ENCODE results near the gene MMP25. TPM values are rescaled to one million over a fixed set of nuclear protein-coding genes. Genes with fewer than 3 reads are reported as not detected.

MMP25 gene
- total RNA-seq, 2 experiments from 2014 or later, result 0.42 to 0.80 TPM

DNA sequence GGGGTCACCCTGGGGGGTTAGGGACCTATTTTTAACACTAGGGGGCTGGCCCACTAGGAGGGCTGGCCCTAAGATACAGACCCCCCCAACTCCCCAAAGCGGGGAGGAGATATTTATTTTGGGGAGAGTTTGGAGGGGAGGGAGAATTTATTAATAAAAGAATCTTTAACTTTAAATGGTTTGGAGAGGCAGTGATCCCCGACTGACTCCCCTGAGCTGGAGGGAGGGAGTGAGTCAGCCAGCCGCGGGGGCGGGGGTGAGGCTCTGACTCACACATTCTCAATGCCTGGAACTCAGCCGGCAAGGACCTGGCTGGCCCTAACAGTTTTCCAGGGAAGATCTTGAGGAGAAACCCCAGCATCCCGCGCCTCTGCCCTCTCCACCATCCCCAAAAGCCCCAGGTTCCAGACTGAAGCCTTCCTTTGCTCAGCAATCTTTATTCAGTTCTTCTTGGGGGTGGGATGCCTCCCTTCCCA is 24.1 kb upstream of the MMP25 start:
- TF ChIP-seq, protein P1, sequence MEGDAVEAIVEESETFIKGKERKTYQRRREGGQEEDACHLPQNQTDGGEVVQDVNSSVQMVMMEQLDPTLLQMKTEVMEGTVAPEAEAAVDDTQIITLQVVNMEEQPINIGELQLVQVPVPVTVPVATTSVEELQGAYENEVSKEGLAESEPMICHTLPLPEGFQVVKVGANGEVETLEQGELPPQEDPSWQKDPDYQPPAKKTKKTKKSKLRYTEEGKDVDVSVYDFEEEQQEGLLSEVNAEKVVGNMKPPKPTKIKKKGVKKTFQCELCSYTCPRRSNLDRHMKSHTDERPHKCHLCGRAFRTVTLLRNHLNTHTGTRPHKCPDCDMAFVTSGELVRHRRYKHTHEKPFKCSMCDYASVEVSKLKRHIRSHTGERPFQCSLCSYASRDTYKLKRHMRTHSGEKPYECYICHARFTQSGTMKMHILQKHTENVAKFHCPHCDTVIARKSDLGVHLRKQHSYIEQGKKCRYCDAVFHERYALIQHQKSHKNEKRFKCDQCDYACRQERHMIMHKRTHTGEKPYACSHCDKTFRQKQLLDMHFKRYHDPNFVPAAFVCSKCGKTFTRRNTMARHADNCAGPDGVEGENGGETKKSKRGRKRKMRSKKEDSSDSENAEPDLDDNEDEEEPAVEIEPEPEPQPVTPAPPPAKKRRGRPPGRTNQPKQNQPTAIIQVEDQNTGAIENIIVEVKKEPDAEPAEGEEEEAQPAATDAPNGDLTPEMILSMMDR (IDR thresholded peaks at IDR 0.05), result no peak
- H3K4me1 Mint-ChIP-seq (ENCODE audit: low read depth), result peaks cover 49% of the 10 kb centered on the region
- peak overlapping the region; percentile 66 for H3K4me3 Mint-ChIP-seq
- Histone ChIP-seq H3K27ac (ENCODE audit: low read depth in 1 of 2, low read length in 2 of 2) (peak overlapping the region; percentile 35 to 80), H3K9me3 (ENCODE audit: control insufficient read depth in 1 of 2, insufficient read depth in 1 of 2, low read length in 2 of 2) (no peaks in the 10 kb centered on the region), H3K36me3 (ENCODE audit: insufficient read depth, low read length) (peaks cover 17% of the 10 kb centered on the region), H3K4me1 (ENCODE audit: insufficient read depth, low read length) (peaks cover 77% of the 10 kb centered on the region), H3K27me3 (ENCODE audit: control insufficient read depth in 1 of 2, insufficient read depth in 2 of 2, low read length in 2 of 2) (peaks cover 2 to 3% of the 10 kb centered on the region in 2 experiments), H3K4me3 (ENCODE audit: low read length) (no peak overlapping the region)
- intact Hi-C loops (cut with DNase I, micrococcal nuclease), result loop anchor here in 1 of 2 experiments (10.0 kb wide), 1 partner anchor 433 kb away; no protein-coding TSS in a partner anchor
- peak; percentile 18 for ATAC-seq (ENCODE audit: poor library complexity)
- DNase-seq, result peak in 13 of 14 experiments; percentile 64 to 90 (median 81)
- H3K27ac Mint-ChIP-seq, result peak overlapping the region; percentile 78
- H3K36me3 Mint-ChIP-seq (ENCODE audit: low read depth), result peaks cover 19% of the 10 kb centered on the region
- POLR2A ChIA-PET, result interaction anchor here (0.7 to 3.3 kb wide), 9 partner anchors 8 to 379 kb away, joined by 3 to 24 read pairs (median 5); partner anchors contain the start of genes ZNF174 and ZSCAN32
- no peaks in the 10 kb centered on the region for H3K27me3 Mint-ChIP-seq
- CTCF ChIA-PET, result interaction anchor here (1.4 to 5.4 kb wide), 7 partner anchors 9 to 107 kb away, joined by 3 to 38 read pairs (median 6); no protein-coding TSS in a partner anchor
- no peaks in the 10 kb centered on the region for H3K9me3 Mint-ChIP-seq

DNA sequence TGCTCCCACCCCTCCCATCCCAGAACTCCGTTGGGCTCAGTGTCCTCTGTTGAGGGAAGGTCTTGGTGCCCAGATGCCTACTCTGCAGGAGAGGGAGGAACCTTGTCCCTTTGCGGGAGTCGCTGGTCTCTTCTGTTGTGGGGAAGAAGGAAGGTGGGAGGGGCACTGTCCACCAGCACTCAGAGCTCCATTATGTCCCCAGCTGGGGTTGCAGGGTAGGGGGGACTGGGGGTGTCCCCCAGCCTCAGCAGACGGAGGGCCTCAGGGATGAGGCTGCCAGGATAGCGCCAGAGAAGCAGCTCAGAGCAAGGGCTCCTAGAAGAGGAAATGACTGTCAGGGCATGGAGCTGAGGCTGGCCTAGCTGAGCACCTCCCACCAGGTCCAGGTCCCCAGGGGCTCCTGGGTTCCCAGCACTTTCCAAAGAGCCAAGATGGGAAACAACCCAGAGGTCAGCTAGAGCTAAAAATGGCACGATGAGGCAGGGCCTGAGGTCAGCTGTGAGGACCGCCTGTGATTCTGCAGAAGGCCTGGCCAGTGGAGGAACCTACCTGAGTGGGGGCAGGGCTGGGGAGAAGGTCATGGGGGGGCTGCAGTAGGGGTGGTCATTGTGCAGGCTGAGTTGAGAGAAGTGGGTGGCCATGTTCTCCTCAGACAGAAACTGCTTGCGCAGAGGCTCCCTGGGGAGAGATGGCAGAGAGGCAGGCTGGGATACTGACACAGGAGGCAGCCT is 23.5 kb upstream of the MMP25 start:
- peaks cover 49% of the 10 kb centered on the region for H3K4me1 Mint-ChIP-seq (ENCODE audit: low read depth)
- POLR2A ChIA-PET, result interaction anchor here (0.6 to 2.3 kb wide), 10 partner anchors 9 to 378 kb away, joined by 3 to 8 read pairs (median 4); partner anchors contain the start of genes ZNF174, ZNF213 and ZSCAN32

GRCh38 chr16:3023415-3023668 is 23.0 kb upstream of the MMP25 start:
- ATAC-seq (ENCODE audit: poor library complexity) (no peak), DNase-seq (peak in 2 of 14 experiments; percentile 38 to 52)
- H3K4me3 Mint-ChIP-seq, result peak overlapping the region; percentile 66
- Histone ChIP-seq H3K4me1 (ENCODE audit: insufficient read depth, low read length) (peaks cover 74% of the 10 kb centered on the region), H3K9me3 (ENCODE audit: control insufficient read depth in 1 of 2, insufficient read depth in 1 of 2, low read length in 2 of 2) (no peaks in the 10 kb centered on the region), H3K27ac (ENCODE audit: low read depth in 1 of 2, low read length in 2 of 2) (peak overlapping the region; percentile 80 to 96), H3K36me3 (ENCODE audit: insufficient read depth, low read length) (peaks cover 20% of the 10 kb centered on the region), H3K4me3 (ENCODE audit: low read length) (peak overlapping the region; percentile 78), H3K27me3 (ENCODE audit: control insufficient read depth in 1 of 2, insufficient read depth in 2 of 2, low read length in 2 of 2) (no peaks in the 10 kb centered on the region)
- ChIA-PET CTCF (interaction anchor here (1.4 to 5.4 kb wide), 4 partner anchors 8 to 106 kb away, joined by 6 to 38 read pairs (median 21); no protein-coding TSS in a partner anchor), POLR2A (interaction anchor here (0.6 to 2.3 kb wide), 8 partner anchors 8 to 378 kb away, joined by 4 to 8 read pairs (median 4); partner anchors contain the start of genes ZNF174, ZNF213 and ZSCAN32)
- TF ChIP-seq, protein P1 (IDR thresholded peaks at IDR 0.05), result no peak
- H3K27me3 Mint-ChIP-seq, result no peaks in the 10 kb centered on the region
- peaks cover 50% of the 10 kb centered on the region for H3K4me1 Mint-ChIP-seq (ENCODE audit: low read depth)
- intact Hi-C loops (cut with DNase I, micrococcal nuclease), result loop anchor here in 1 of 2 experiments (10.0 kb wide), 1 partner anchor 431 kb away; no protein-coding TSS in a partner anchor
- no peaks in the 10 kb centered on the region for H3K9me3 Mint-ChIP-seq
- H3K36me3 Mint-ChIP-seq (ENCODE audit: low read depth), result peaks cover 22% of the 10 kb centered on the region
- H3K27ac Mint-ChIP-seq, result peak overlapping the region; percentile 78

More for the DNA sequence above, 23.5 kb upstream of the MMP25 start:
- Histone ChIP-seq H3K4me1 (ENCODE audit: insufficient read depth, low read length) (peaks cover 76% of the 10 kb centered on the region), H3K9me3 (ENCODE audit: control insufficient read depth in 1 of 2, insufficient read depth in 1 of 2, low read length in 2 of 2) (no peaks in the 10 kb centered on the region), H3K36me3 (ENCODE audit: insufficient read depth, low read length) (peaks cover 20% of the 10 kb centered on the region), H3K27ac (ENCODE audit: low read depth in 1 of 2, low read length in 2 of 2) (peak overlapping the region; percentile 20 to 80), H3K4me3 (ENCODE audit: low read length) (peak overlapping the region; percentile 78), H3K27me3 (ENCODE audit: control insufficient read depth in 1 of 2, insufficient read depth in 2 of 2, low read length in 2 of 2) (peaks cover 0 to 1% of the 10 kb centered on the region in 2 experiments)
- Mint-ChIP-seq H3K27ac (peak overlapping the region; percentile 78), H3K4me3 (peak overlapping the region; percentile 66), H3K27me3 (no peaks in the 10 kb centered on the region), H3K9me3 (no peaks in the 10 kb centered on the region), H3K36me3 (ENCODE audit: low read depth) (peaks cover 22% of the 10 kb centered on the region)
- intact Hi-C loops (cut with DNase I, micrococcal nuclease), result loop anchor here in 1 of 2 experiments (10.0 kb wide), 1 partner anchor 432 kb away; no protein-coding TSS in a partner anchor
- peak in 4 of 14 experiments; percentile 27 to 63 (median 38) for DNase-seq
- TF ChIP-seq, protein P1 (IDR thresholded peaks at IDR 0.05), result no peak
- CTCF ChIA-PET, result interaction anchor here (1.4 to 5.4 kb wide), 5 partner anchors 9 to 107 kb away, joined by 4 to 38 read pairs (median 10); no protein-coding TSS in a partner anchor
- no peak for ATAC-seq (ENCODE audit: poor library complexity)
